Astrocyte (in vitro differentiated cells and primary cell): ENCODE results near the gene CHRNA4. TPM values are rescaled to one million over a fixed set of nuclear protein-coding genes. Genes with fewer than 3 reads are reported as not detected.

ENCODE experiments used
- DNase-seq: peaks from one replicate; pipeline ENCODE4 v3.0.0-alpha.2; 2010; ENCODE audit warnings: low read depth
- FAIRE-seq: peaks from 2 replicates; lab custom pipeline; 2011; peaks lifted over from hg19 to GRCh38; lab: Jason Lieb, UNC
- H2AFZ ChIP-seq: 2 replicates; pipeline ENCODE4 v1.6.0; 2012; ENCODE audit warnings: low read depth, low read length, inconsistent platforms
- H3K27ac ChIP-seq: 2 replicates; pipeline ENCODE4 v1.5.1; 2011; ENCODE audit warnings: low read depth, low read length, inconsistent platforms
- H3K27me3 ChIP-seq: 2 replicates; pipeline ENCODE4 v1.6.0; 2011; ENCODE audit warnings: low read length, inconsistent platforms; ENCODE audit not compliant: insufficient read depth
- H3K36me3 ChIP-seq: 2 replicates; pipeline ENCODE4 v1.5.1; 2011; ENCODE audit warnings: low read length, inconsistent platforms; ENCODE audit not compliant: insufficient read depth
- H3K4me1 ChIP-seq: 2 replicates; pipeline ENCODE4 v1.5.1; 2011; ENCODE audit warnings: low read length, inconsistent platforms; ENCODE audit not compliant: insufficient read depth
- H3K4me2 ChIP-seq: 2 replicates; pipeline ENCODE4 v1.6.0; 2012; ENCODE audit warnings: low read length, inconsistent platforms
- H3K4me3 ChIP-seq: 2 replicates; pipeline ENCODE4 v1.5.1; 2011; ENCODE audit warnings: low read depth, mild to moderate bottlenecking, low read length, inconsistent platforms; ENCODE audit not compliant: insufficient read depth
- H3K79me2 ChIP-seq: 2 replicates; pipeline ENCODE4 v1.6.0; 2012; ENCODE audit warnings: mild to moderate bottlenecking, low read length, inconsistent platforms; ENCODE audit not compliant: insufficient read depth
- H3K9ac ChIP-seq: 2 replicates; pipeline ENCODE4 v1.6.0; 2012; ENCODE audit warnings: mild to moderate bottlenecking, low read length, inconsistent platforms
- H3K9me3 ChIP-seq: 2 replicates; pipeline ENCODE4 v1.5.1; 2012; ENCODE audit warnings: low read depth, mild to moderate bottlenecking, low read length, inconsistent platforms; ENCODE audit not compliant: insufficient read depth
- H4K20me1 ChIP-seq: 2 replicates; pipeline ENCODE4 v1.6.0; 2012; ENCODE audit warnings: low read length, inconsistent platforms; ENCODE audit not compliant: insufficient read depth
- H3K27ac Mint-ChIP-seq: one replicate; pipeline ENCODE4 v1.8.0; 2021; ENCODE audit warnings: mild to moderate bottlenecking, mixed read lengths; ENCODE audit not compliant: unreplicated experiment
- H3K27me3 Mint-ChIP-seq: one replicate; pipeline ENCODE4 v1.8.0; 2021; ENCODE audit warnings: low read depth, mixed read lengths; ENCODE audit not compliant: unreplicated experiment
- H3K36me3 Mint-ChIP-seq: one replicate; pipeline ENCODE4 v1.8.0; 2021; ENCODE audit warnings: low read depth, mixed read lengths; ENCODE audit not compliant: unreplicated experiment
- H3K4me1 Mint-ChIP-seq: one replicate; pipeline ENCODE4 v1.8.0; 2021; ENCODE audit warnings: low read depth, mixed read lengths; ENCODE audit not compliant: unreplicated experiment
- H3K4me3 Mint-ChIP-seq: one replicate; pipeline ENCODE4 v1.8.0; 2021; ENCODE audit warnings: mild to moderate bottlenecking, moderate library complexity, mixed read lengths; ENCODE audit not compliant: unreplicated experiment
- H3K9me3 Mint-ChIP-seq: one replicate; pipeline ENCODE4 v1.8.0; 2021; ENCODE audit warnings: mild to moderate bottlenecking, mixed read lengths; ENCODE audit not compliant: unreplicated experiment
- CTCF ChIP-seq: IDR thresholded peaks from 2 replicates; pipeline ENCODE4 v1.5.1; 2011; ENCODE audit warnings: low read depth, mild to moderate bottlenecking, inconsistent platforms, low read length, moderate library complexity; ENCODE audit not compliant: insufficient read depth
- EZH2 ChIP-seq: IDR thresholded peaks from 2 replicates; pipeline ENCODE4 v1.6.1; 2012; ENCODE audit warnings: mild to moderate bottlenecking, low read length, inconsistent platforms; ENCODE audit not compliant: insufficient read depth
- total RNA-seq: library from RNA; stranded (reverse); gene quantifications from 2 replicates; pipeline ENCODE4 v1.2.1, GENCODE V29; 2021

CHRNA4 gene
- total RNA-seq, 1 donor from 2014 or later, result 1.8 TPM

GRCh38 chr20:63344616-63345327 lies 16.4 kb downstream of the CHRNA4 start:
- no peak for TF ChIP-seq CTCF
- peak; percentile 14 for TF ChIP-seq EZH2
- FAIRE-seq (no peak), DNase-seq (no peak)
- H3K4me1 Mint-ChIP-seq, result no peaks in the 10 kb centered on the region
- H3K4me3 Mint-ChIP-seq, result no peak overlapping the region
- H3K27ac Mint-ChIP-seq, result no peak overlapping the region
- H3K9me3 Mint-ChIP-seq, result peaks cover 8% of the 10 kb centered on the region
- H3K4me1 ChIP-seq, result no peaks in the 10 kb centered on the region
- H3K79me2 ChIP-seq, result no peaks in the 10 kb centered on the region
- H3K9ac ChIP-seq, result no peak overlapping the region
- no peak overlapping the region for H3K27ac ChIP-seq
- no peak overlapping the region for H3K4me2 ChIP-seq
- peaks cover 23% of the 10 kb centered on the region for H3K27me3 ChIP-seq
- H4K20me1 ChIP-seq, result no peaks in the 10 kb centered on the region
- no peak overlapping the region for H3K4me3 ChIP-seq
- peaks cover 27% of the 10 kb centered on the region for H3K27me3 Mint-ChIP-seq
- no peak overlapping the region for H2AFZ ChIP-seq
- peaks cover 7% of the 10 kb centered on the region for H3K36me3 Mint-ChIP-seq
- no peaks in the 10 kb centered on the region for H3K9me3 ChIP-seq
- H3K36me3 ChIP-seq, result no peaks in the 10 kb centered on the region

- Histone ChIP-seq H3K4me1 (no peaks in the 10 kb centered on the region), H3K9ac (no peak overlapping the region), H4K20me1 (no peaks in the 10 kb centered on the region), H2AFZ (no peak overlapping the region), H3K4me2 (no peak overlapping the region), H3K36me3 (no peaks in the 10 kb centered on the region), H3K4me3 (no peak overlapping the region), H3K79me2 (no peaks in the 10 kb centered on the region), H3K27me3 (peaks cover 23% of the 10 kb centered on the region), H3K9me3 (no peaks in the 10 kb centered on the region), H3K27ac (no peak overlapping the region)
- DNase-seq, result no peak
- Mint-ChIP-seq H3K27ac (no peak overlapping the region), H3K36me3 (peaks cover 7% of the 10 kb centered on the region), H3K4me1 (no peaks in the 10 kb centered on the region), H3K4me3 (no peak overlapping the region), H3K9me3 (peaks cover 8% of the 10 kb centered on the region), H3K27me3 (peaks cover 27% of the 10 kb centered on the region)
- TF ChIP-seq CTCF (no peak), EZH2 (no peak)
- FAIRE-seq, result no peak
Observed at GRCh38 chr20:63343460-63344445, 17.4 kb downstream of the CHRNA4 start.
